Pancreas (tissue), 10 donors: ENCODE results near the gene C9. TPM values are rescaled to one million over a fixed set of nuclear protein-coding genes. Genes with fewer than 3 reads are reported as not detected.
A peak's percentile ranks its signal among the peaks of the same experiment; 100 is the strongest.

Source experiments
- ATAC-seq, 4 donors: fragments of 200-7000 bp; cut with Tn5 transposase; one replicate each; pipeline versions ENCODE4 v1.8.0 to v1.9.1; 2020; ENCODE audit warnings: mild to moderate bottlenecking in 4 of 4, moderate library complexity in 4 of 4
- DNase-seq, 6 donors: peaks; one replicate each; pipeline ENCODE4 v3.0.0-alpha.2; 2020
- FAIRE-seq: peaks from 2 replicates; lab custom pipeline; 2012; peaks lifted over from hg19 to GRCh38; lab: Jason Lieb, UNC
- H3K27ac ChIP-seq, 4 donors: fragments of 200-600 bp; sonication (generic); 1 replicate in 3 of 4; 2 replicates in 1 of 4; pipeline versions ENCODE4 v1.5.0 to v1.8.0; 2020
- H3K27me3 ChIP-seq, 4 donors: fragments of 200-600 bp; one replicate each; pipeline ENCODE4 v1.8.0; 2021
- H3K36me3 ChIP-seq, 3 donors: fragments of 200-600 bp; sonication (generic) in 1 of 3; one replicate each; pipeline versions ENCODE4 v1.5.0 to v1.8.0; 2020 to 2021
- H3K4me1 ChIP-seq, 3 donors: fragments of 200-600 bp; one replicate each; pipeline ENCODE4 v1.8.0; 2021
- H3K4me3 ChIP-seq, 4 donors: fragments of 200-600 bp; sonication (generic) in 2 of 4; one replicate each; pipeline versions ENCODE4 v1.5.0 to v1.8.0; 2020 to 2021
- H3K9me3 ChIP-seq, 4 donors: fragments of 200-600 bp; one replicate each; pipeline ENCODE4 v1.8.0; 2021
- CTCF ChIP-seq, 4 donors: fragments of 200-600 bp; sonication (generic) in 3 of 4; IDR thresholded peaks; one replicate each; pipeline versions ENCODE4 v1.5.0 to v1.8.0; 2021; ENCODE audit warnings: antibody characterized with exemption in 4 of 4
- WGBS, 2 donors: extraction: QIAGEN DNeasy Blood & Tissue Kit; methylation state at CpG; one replicate each; pipeline ENCODE4 v1.1.7; 2013; 5-methylcytosine and 5-hydroxymethylcytosine counted together
- intact Hi-C, 3 donors: fragments of 100-400 bp; cut with DNase I; formaldehyde crosslinking; loops; one replicate each; pipeline versions ENCODE4 v1.11.1 to v1.14.2; 2022
- polyA plus RNA-seq, 2 donors: library from polyadenylated mRNA; stranded (reverse); fragments of 200-250 nt; gene quantifications; one replicate each; pipeline ENCODE4 v1.2.3, GENCODE V29; 2013
- total RNA-seq, 6 donors: library from RNA; stranded (reverse); fragmentation: NEBNext Ultra II Directional in 4 of 6; extraction: Animal tissue kit (Norgen Biotek cat#: 25700) in 4 of 6; gene quantifications; one replicate each; pipeline versions ENCODE4 v1.2.1 to v1.2.4, GENCODE V29; 2021 to 2023
- donor health status: healthy with polysubstance abuse.
- donor health status: DM: no; HTN: no; CAD: no; lungs with moderate emphysema.
- donor health status: DM: no; HTN: no; CAD: no.
- donor health status: control.
- donor health status: control.
- donor health status: Bipolar disorder and iron deficiency.
- donor health status: DM: yes; HTN: yes; CAD: no.
- donor health status: DM: no; HTN: no; CAD: no.
- donor health status: DM: no; HTN: no; CAD: no.
- donor health status: DM: yes; HTN: yes; CAD: no.

C9 gene
- total and polyA plus RNA-seq, 8 donors = 0.82 TPM; not detected in 7

- Histone ChIP-seq H3K4me1 (peaks cover 0 to 4% (median 0%) of the 10 kb centered on the region in 3 donors), H3K27ac (peak overlapping the region in 2 of 4 donors; percentile 20 to 44), H3K36me3 (no peaks in the 10 kb centered on the region), H3K4me3 (no peak overlapping the region), H3K9me3 (no peaks in the 10 kb centered on the region), H3K27me3 (no peaks in the 10 kb centered on the region)
- 68 to 78% methylated on average over 1 of the region's 1 CpG for WGBS, 2 donors
- DNase-seq (no peak), ATAC-seq (peak in 3 of 4 donors; percentile 66 to 84 (median 78)), FAIRE-seq (peak; percentile 78)
- TF ChIP-seq CTCF (IDR thresholded peaks at IDR 0.05) = no peak
- intact Hi-C loops = no loop called here
Measured at GRCh38 chr5:39399135-39400036, 35.1 kb upstream of the C9 start.

GRCh38 chr5:39396843-39397242 is 32.5 kb upstream of the C9 start:
- Histone ChIP-seq H3K4me3 (no peak overlapping the region), H3K36me3 (peaks cover 0 to 14% (median 0%) of the 10 kb centered on the region in 3 donors), H3K4me1 (peaks cover 0 to 4% (median 0%) of the 10 kb centered on the region in 3 donors), H3K9me3 (no peaks in the 10 kb centered on the region), H3K27me3 (no peaks in the 10 kb centered on the region), H3K27ac (no peak overlapping the region)
- FAIRE-seq (no peak), DNase-seq (no peak), ATAC-seq (no peak)
- no peak for TF ChIP-seq CTCF (IDR thresholded peaks at IDR 0.05)
- 55 to 57% methylated on average over 3 of the region's 3 CpGs for WGBS, 2 donors
- intact Hi-C loops = no loop called here

- H3K4me1 ChIP-seq = peaks cover 0 to 1% (median 0%) of the 10 kb centered on the region in 3 donors
Measured at GRCh38 chr5:39395521-39395920, 31.2 kb upstream of the C9 start.

GRCh38 chr5:39394946-39395345 is 30.7 kb upstream of the C9 start:
- ATAC-seq = peak in 2 of 4 donors; percentile 43 to 53
- H3K36me3 ChIP-seq = peaks cover 0 to 30% (median 0%) of the 10 kb centered on the region in 3 donors
- no peak overlapping the region for H3K4me3 ChIP-seq
- H3K27me3 ChIP-seq = no peaks in the 10 kb centered on the region
- WGBS, 2 donors = 33 to 41% methylated on average over 3 of the region's 3 CpGs
- intact Hi-C loops = no loop called here
- no peak for DNase-seq
- no peaks in the 10 kb centered on the region for H3K9me3 ChIP-seq
- H3K27ac ChIP-seq = peak overlapping the region in 1 of 4 donors; percentile 12
- no peaks in the 10 kb centered on the region for H3K4me1 ChIP-seq
- no peak for TF ChIP-seq CTCF (IDR thresholded peaks at IDR 0.05)
- FAIRE-seq = no peak

More at GRCh38 chr5:39395521-39395920, 31.2 kb upstream of the C9 start:
- TF ChIP-seq CTCF (IDR thresholded peaks at IDR 0.05) = no peak
- DNase-seq (no peak), ATAC-seq (no peak), FAIRE-seq (no peak)
- no peak overlapping the region for H3K4me3 ChIP-seq
- H3K27me3 ChIP-seq = no peaks in the 10 kb centered on the region
- peak overlapping the region in 1 of 4 donors; percentile 12 for H3K27ac ChIP-seq
- peaks cover 0 to 25% (median 0%) of the 10 kb centered on the region in 3 donors for H3K36me3 ChIP-seq
- no peaks in the 10 kb centered on the region for H3K9me3 ChIP-seq
- intact Hi-C loops = no loop called here

- no peaks in the 10 kb centered on the region for H3K27me3 ChIP-seq
- FAIRE-seq (no peak), ATAC-seq (no peak), DNase-seq (no peak)
- H3K4me3 ChIP-seq = no peak overlapping the region
- no peak overlapping the region for H3K27ac ChIP-seq
- no peak for TF ChIP-seq CTCF (IDR thresholded peaks at IDR 0.05)
- peaks cover 0 to 38% (median 0%) of the 10 kb centered on the region in 3 donors for H3K36me3 ChIP-seq
- intact Hi-C loops = no loop called here
- H3K9me3 ChIP-seq = no peaks in the 10 kb centered on the region
- WGBS, 2 donors = 82 to 88% methylated on average over 3 of the region's 3 CpGs
- no peaks in the 10 kb centered on the region for H3K4me1 ChIP-seq
Measured at GRCh38 chr5:39390945-39391344, 26.6 kb upstream of the C9 start.
